GM18870 (cell line): Measurements from ENCODE around the gene SESN3.

ENCODE experiments used
- ATAC-seq: cut with Tn5 transposase; IDR thresholded peaks from one replicate; pipeline ENCODE4 v1.9.1; 2021; ENCODE audit warnings: moderate library complexity; ENCODE audit not compliant: unreplicated experiment

The SESN3 gene

GRCh38 chr11:95132956-95133355 lies 98.0 kb downstream of the SESN3 start:
- ATAC-seq = no peak

DNA sequence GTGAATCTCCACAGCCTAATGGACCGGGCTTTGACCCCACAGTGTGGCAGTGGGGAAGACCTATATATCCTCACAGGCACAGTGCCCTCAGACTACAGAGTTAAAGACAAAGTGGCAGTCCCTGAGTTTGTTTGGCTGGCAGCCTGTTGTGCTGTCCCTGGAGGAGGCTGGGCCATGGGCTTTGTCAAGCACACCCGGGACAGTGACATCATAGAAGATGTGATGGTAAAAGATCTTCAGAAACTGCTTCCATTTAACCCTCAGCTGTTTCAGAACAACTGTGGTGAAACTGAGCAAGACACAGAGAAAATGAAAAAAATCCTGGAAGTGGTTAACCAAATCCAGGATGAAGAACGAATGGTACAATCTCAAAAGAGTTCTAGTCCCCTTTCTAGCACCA lies 102.4 kb downstream of the SESN3 start:
- ATAC-seq = no peak

- ATAC-seq = no peak
Observed at GRCh38 chr11:95123556-95123955, 107.4 kb downstream of the SESN3 start.

GRCh38 chr11:95121698-95122097 lies 109.3 kb downstream of the SESN3 start:
- ATAC-seq = no peak

DNA sequence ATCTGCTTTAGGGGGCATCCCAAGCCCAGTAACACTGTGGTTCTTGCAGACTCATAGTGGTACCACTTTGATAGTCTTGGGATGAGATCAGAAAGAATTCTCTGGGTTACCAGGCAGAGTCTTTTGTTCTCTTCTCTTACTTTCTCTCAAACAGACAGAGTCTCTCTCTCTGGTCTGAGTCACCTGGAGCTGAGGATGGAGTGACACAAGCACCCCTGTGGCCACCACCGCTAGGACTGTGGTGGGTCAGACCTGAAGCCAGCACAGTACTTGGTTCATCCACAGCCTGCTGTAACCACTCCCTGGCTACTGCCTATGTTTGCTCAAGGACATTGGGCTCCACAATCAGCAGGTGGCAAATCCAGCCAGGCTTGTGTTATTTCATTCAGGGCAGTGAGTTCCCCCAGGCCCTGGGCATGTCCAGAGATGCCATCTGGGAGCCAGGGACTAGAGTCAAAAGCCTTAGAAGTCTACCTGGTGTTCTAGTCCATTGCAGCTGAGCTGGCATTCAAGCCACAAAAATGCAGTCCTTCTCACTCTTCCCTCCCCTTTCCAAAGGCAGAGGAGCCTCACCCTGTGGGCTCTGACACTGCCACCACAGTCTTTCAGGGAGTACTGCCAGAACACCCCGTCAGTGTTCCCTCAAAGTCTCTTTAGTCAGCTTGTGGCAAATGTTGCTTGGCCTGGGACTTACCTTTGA lies 111.5 kb downstream of the SESN3 start:
- no peak for ATAC-seq

GRCh38 chr11:95115597-95115996 lies 115.4 kb downstream of the SESN3 start:
- no peak for ATAC-seq
